Urinary bladder (tissue), 4 donors: ENCODE results near the gene CEP85. TPM values are rescaled to one million over a fixed set of nuclear protein-coding genes. Genes with fewer than 3 reads are reported as not detected.

Source experiments
- DNase-seq: peaks from one replicate; pipeline ENCODE4 v3.0.0-alpha.2; 2015; ENCODE audit errors: extremely low spot score
- H3K27ac ChIP-seq: one replicate; pipeline ENCODE4 v1.5.1; 2013; ENCODE audit warnings: low read depth, mild to moderate bottlenecking, moderate library complexity
- H3K36me3 ChIP-seq: one replicate; pipeline ENCODE4 v1.6.1; 2013; ENCODE audit warnings: mild to moderate bottlenecking, moderate library complexity; ENCODE audit not compliant: insufficient read depth
- H3K4me1 ChIP-seq: one replicate; pipeline ENCODE4 v1.6.1; 2013; ENCODE audit warnings: mild to moderate bottlenecking, moderate library complexity; ENCODE audit not compliant: insufficient read depth
- H3K4me3 ChIP-seq: one replicate; pipeline ENCODE4 v1.5.1; 2013; ENCODE audit warnings: low read depth, low read length
- WGBS: extraction: QIAGEN DNeasy Blood & Tissue Kit; methylation state at CpG from one replicate; pipeline ENCODE4 v1.1.7; 2013; 5-methylcytosine and 5-hydroxymethylcytosine counted together
- polyA plus RNA-seq: library from polyadenylated mRNA; stranded (reverse); fragments of 200-250 nt; gene quantifications from one replicate; pipeline ENCODE4 v1.2.3, GENCODE V29; 2013
- total RNA-seq: library from RNA; depleted of rRNA; stranded (reverse); fragments of >200 nt; gene quantifications from one replicate; pipeline ENCODE4 v1.2.3, GENCODE V29; 2014
- donor health status: healthy with polysubstance abuse.
- donor health status: healthy.

The CEP85 gene
- total RNA-seq (13.5 TPM), polyA plus RNA-seq (4.3 TPM)

GRCh38 chr1:26233903-26234643, at the start of gene CEP85:
Gene CEP85, plus strand, starts transcription at chr1:26234200. Its CDS starts 5,584 bp downstream, at chr1:26239784.
- under 1% methylated on average over 73 of the region's 73 CpGs for WGBS
- peak within 1 kb of the TSS; percentile 45 for H3K4me3 ChIP-seq
- H3K4me1 ChIP-seq, result no peaks in the 10 kb centered on the region
- peak; percentile 97 for DNase-seq
- peak within 1 kb of the TSS; percentile 65 for H3K27ac ChIP-seq
- H3K36me3 ChIP-seq, result no peaks in the 10 kb centered on the region

GRCh38 chr1:26184883-26185282, 49.1 kb upstream of the CEP85 start:
- Histone ChIP-seq H3K4me3 (no peak overlapping the region), H3K27ac (no peak overlapping the region), H3K36me3 (no peaks in the 10 kb centered on the region), H3K4me1 (no peaks in the 10 kb centered on the region)
- WGBS, result 95% methylated on average over 21 of the region's 21 CpGs
- DNase-seq, result no peak

GRCh38 chr1:26187882-26188281, 46.1 kb upstream of the CEP85 start:
- H3K27ac ChIP-seq, result no peak overlapping the region
- 97% methylated on average over 6 of the region's 6 CpGs for WGBS
- no peak for DNase-seq
- no peaks in the 10 kb centered on the region for H3K36me3 ChIP-seq
- H3K4me1 ChIP-seq, result no peaks in the 10 kb centered on the region
- no peak overlapping the region for H3K4me3 ChIP-seq

GRCh38 chr1:26188477-26188876, 45.5 kb upstream of the CEP85 start:
- no peaks in the 10 kb centered on the region for H3K4me1 ChIP-seq
- H3K4me3 ChIP-seq, result no peak overlapping the region
- no peaks in the 10 kb centered on the region for H3K36me3 ChIP-seq
- 94% methylated on average over 8 of the region's 8 CpGs for WGBS
- H3K27ac ChIP-seq, result no peak overlapping the region
- DNase-seq, result no peak

- H3K4me1 ChIP-seq, result no peaks in the 10 kb centered on the region
- no peaks in the 10 kb centered on the region for H3K36me3 ChIP-seq
- no peak overlapping the region for H3K27ac ChIP-seq
- no peak for DNase-seq
- WGBS, result 77% methylated on average over 6 of the region's 6 CpGs
- H3K4me3 ChIP-seq, result no peak overlapping the region
These were observed 44.7 kb upstream of the CEP85 start for GRCh38 chr1:26189331-26189730.

GRCh38 chr1:26189751-26190275, 44.2 kb upstream of the CEP85 start:
- H3K27ac ChIP-seq, result no peak overlapping the region
- H3K4me3 ChIP-seq, result no peak overlapping the region
- no peak for DNase-seq
- 85% methylated on average over 7 of the region's 7 CpGs for WGBS
- no peaks in the 10 kb centered on the region for H3K36me3 ChIP-seq
- no peaks in the 10 kb centered on the region for H3K4me1 ChIP-seq

GRCh38 chr1:26190373-26190987, 43.5 kb upstream of the CEP85 start, which contains the start of gene CATSPER4:
Gene CATSPER4, plus strand, starts transcription at chr1:26190602. Its CDS starts 26 bp downstream, at chr1:26190628.
- H3K4me3 ChIP-seq, result no peak within 1 kb of the TSS
- no peaks in the 10 kb centered on the region for H3K4me1 ChIP-seq
- no peak for DNase-seq
- H3K27ac ChIP-seq, result no peak within 1 kb of the TSS
- H3K36me3 ChIP-seq, result no peaks in the 10 kb centered on the region
- 41% methylated on average over 16 of the region's 16 CpGs for WGBS

- 35% methylated on average over 3 of the region's 3 CpGs for WGBS
- Histone ChIP-seq H3K27ac (no peak overlapping the region), H3K4me1 (no peaks in the 10 kb centered on the region), H3K36me3 (no peaks in the 10 kb centered on the region), H3K4me3 (no peak overlapping the region)
- DNase-seq, result no peak
These were observed 42.3 kb upstream of the CEP85 start for GRCh38 chr1:26191739-26192138.

GRCh38 chr1:26195805-26196204, 38.2 kb upstream of the CEP85 start:
- H3K4me1 ChIP-seq, result no peaks in the 10 kb centered on the region
- 68% methylated on average over 3 of the region's 3 CpGs for whole genome bisulfite sequencing

GRCh38 chr1:26197301-26197700, 36.7 kb upstream of the CEP85 start:
- Histone ChIP-seq H3K4me1 (no peaks in the 10 kb centered on the region), H3K36me3 (no peaks in the 10 kb centered on the region), H3K4me3 (no peak overlapping the region), H3K27ac (no peak overlapping the region)
- no peak for DNase-seq
- 84% methylated on average over 3 of the region's 3 CpGs for WGBS

More at GRCh38 chr1:26195805-26196204, 38.2 kb upstream of the CEP85 start:
- Histone ChIP-seq H3K4me3 (no peak overlapping the region), H3K27ac (no peak overlapping the region), H3K36me3 (no peaks in the 10 kb centered on the region)
- no peak for DNase-seq

GRCh38 chr1:26197813-26198212, 36.2 kb upstream of the CEP85 start:
- DNase-seq, result no peak
- 85% methylated on average over 11 of the region's 11 CpGs for WGBS
- Histone ChIP-seq H3K4me1 (no peaks in the 10 kb centered on the region), H3K4me3 (no peak overlapping the region), H3K27ac (no peak overlapping the region), H3K36me3 (no peaks in the 10 kb centered on the region)

- DNase-seq, result no peak
- H3K27ac ChIP-seq, result no peak overlapping the region
- no peak overlapping the region for H3K4me3 ChIP-seq
- no peaks in the 10 kb centered on the region for H3K4me1 ChIP-seq
- H3K36me3 ChIP-seq, result no peaks in the 10 kb centered on the region
- 79% methylated on average over 5 of the region's 5 CpGs for WGBS
These were observed 33.6 kb upstream of the CEP85 start for GRCh38 chr1:26200413-26200812.

- Histone ChIP-seq H3K27ac (no peak overlapping the region), H3K4me1 (no peaks in the 10 kb centered on the region), H3K4me3 (no peak overlapping the region), H3K36me3 (no peaks in the 10 kb centered on the region)
- DNase-seq, result no peak
- 66% methylated on average over 9 of the region's 9 CpGs for WGBS
These were observed 30.2 kb upstream of the CEP85 start for GRCh38 chr1:26203642-26204318.
